ENCODE measurements around the gene RAB15. TPM values are rescaled to one million over a fixed set of nuclear protein-coding genes. Genes with fewer than 3 reads are reported as not detected.

Gene RAB15
- total and polyA plus RNA-seq, 9 of the 15 experiments (the other 6 are each of a cell fraction or from before 2014, with no cell fraction given) = 0.09 to 0.30 (median 0.16) TPM; not detected in 2

DNA sequence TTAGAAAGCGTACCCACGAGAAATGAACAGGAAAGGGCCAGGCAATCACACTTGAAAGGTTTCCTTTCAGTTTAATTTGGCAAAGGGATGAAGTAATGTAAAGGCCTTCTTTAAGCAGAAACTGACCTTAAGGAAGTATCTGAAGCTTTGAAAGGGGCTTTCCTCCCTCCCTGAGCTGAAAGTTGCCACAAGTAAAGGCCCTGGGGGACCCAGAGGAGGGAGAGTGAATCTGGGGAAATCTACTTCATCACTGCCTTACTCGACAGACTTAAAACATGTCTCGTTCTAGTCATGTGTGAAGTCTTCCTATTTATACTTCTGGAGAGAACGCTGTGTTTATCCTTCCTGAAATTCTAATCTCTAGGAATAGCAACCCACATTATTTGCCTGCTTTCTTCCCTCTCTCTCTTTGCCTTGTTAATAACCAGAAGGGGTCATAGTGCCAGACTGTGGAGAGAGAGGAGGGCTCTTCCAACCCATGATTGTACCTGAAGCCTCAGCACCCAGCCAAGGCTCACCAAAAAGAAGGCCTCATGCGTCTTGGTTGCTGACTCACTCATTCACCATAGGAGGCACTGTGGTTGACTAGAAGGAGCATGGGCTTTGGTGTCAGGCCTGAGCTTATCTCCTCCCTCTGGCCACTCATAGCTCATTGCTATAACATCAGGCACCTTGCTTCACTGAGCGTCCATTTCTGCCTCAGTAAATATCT, 19.4 kb downstream of the RAB15 start (continued):
- TF ChIP-seq, protein P1, sequence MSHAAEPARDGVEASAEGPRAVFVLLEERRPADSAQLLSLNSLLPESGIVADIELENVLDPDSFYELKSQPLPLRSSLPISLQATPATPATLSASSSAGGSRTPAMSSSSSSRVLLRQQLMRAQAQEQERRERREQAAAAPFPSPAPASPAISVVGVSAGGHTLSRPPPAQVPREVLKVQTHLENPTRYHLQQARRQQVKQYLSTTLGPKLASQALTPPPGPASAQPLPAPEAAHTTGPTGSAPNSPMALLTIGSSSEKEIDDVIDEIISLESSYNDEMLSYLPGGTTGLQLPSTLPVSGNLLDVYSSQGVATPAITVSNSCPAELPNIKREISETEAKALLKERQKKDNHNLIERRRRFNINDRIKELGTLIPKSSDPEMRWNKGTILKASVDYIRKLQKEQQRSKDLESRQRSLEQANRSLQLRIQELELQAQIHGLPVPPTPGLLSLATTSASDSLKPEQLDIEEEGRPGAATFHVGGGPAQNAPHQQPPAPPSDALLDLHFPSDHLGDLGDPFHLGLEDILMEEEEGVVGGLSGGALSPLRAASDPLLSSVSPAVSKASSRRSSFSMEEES (CRISPR knock-in tag; IDR thresholded peaks at IDR 0.05) = no peak
- TF ChIP-seq SRSF3 (IDR thresholded peaks at IDR 0.05; ENCODE audit: insufficient read depth, low read length) = no peak
- no peak for TF ChIP-seq ZNF274 (IDR thresholded peaks at IDR 0.05; ENCODE audit: borderline replicate concordance, low read depth, low read length)
- TF ChIP-seq KAT8 (IDR thresholded peaks at IDR 0.05; ENCODE audit: low read depth) = no peak
- no peak for TF ChIP-seq ZNF143 (CRISPR knock-in tag; IDR thresholded peaks at IDR 0.05)
- peak; percentile 69 for TF ChIP-seq NFE2 (IDR thresholded peaks at IDR 0.05; ENCODE audit: low read depth)
- TF ChIP-seq MCM2 (IDR thresholded peaks at IDR 0.05; ENCODE audit: low read depth) = no peak
- TF ChIP-seq SMARCC2 (IDR thresholded peaks at IDR 0.05; ENCODE audit: low read depth) = no peak
- peak; percentile 58; the same call in 1 of the 2 replicates for TF ChIP-seq JUND (IDR thresholded peaks at IDR 0.05; ENCODE audit: borderline replicate concordance, low read depth, low read length)
- TF ChIP-seq JUND (tag; IDR thresholded peaks at IDR 0.05; ENCODE audit: borderline replicate concordance, low read depth, low read length) = peak; percentile 23; the same call in 1 of the 3 replicates
- TF ChIP-seq ZBED1 (IDR thresholded peaks at IDR 0.05) = no peak
- TF ChIP-seq HIVEP1 (CRISPR knock-in tag; IDR thresholded peaks at IDR 0.05) = no peak
- no peak for TF ChIP-seq ZNF699 (CRISPR knock-in tag; IDR thresholded peaks at IDR 0.05; ENCODE audit: insufficient replicate concordance)
- peak; percentile 53 to 63 (median 56) for TF ChIP-seq CTCF (IDR thresholded peaks at IDR 0.05 in 2 of 3, conservative IDR thresholded peaks at IDR 0.05 in 1 of 3; ENCODE audit: insufficient read depth in 2 of 3, low read depth in 1 of 3, low read length in 3 of 3)
- no peak for TF ChIP-seq FOXP1 (CRISPR knock-in tag; IDR thresholded peaks at IDR 0.05)
- no peak for TF ChIP-seq ZBTB12 (CRISPR knock-in tag; IDR thresholded peaks at IDR 0.05)
- TF ChIP-seq KAT2B (IDR thresholded peaks at IDR 0.05; ENCODE audit: low read depth, low read length) = no peak
- no peak for TF ChIP-seq TEAD1 (CRISPR knock-in tag; IDR thresholded peaks at IDR 0.05)
- peak in 1 of 2 experiments; percentile 36; a peak in 2 of 4 replicates for TF ChIP-seq RAD21 (CRISPR knock-in tag; conservative IDR thresholded peaks at IDR 0.05 in 1 of 2, IDR thresholded peaks at IDR 0.05 in 1 of 2)
- no peak for TF ChIP-seq PHB2 (IDR thresholded peaks at IDR 0.05; ENCODE audit: low read depth)
